ENCODE data around the gene HIVEP3.

Gene HIVEP3

DNA sequence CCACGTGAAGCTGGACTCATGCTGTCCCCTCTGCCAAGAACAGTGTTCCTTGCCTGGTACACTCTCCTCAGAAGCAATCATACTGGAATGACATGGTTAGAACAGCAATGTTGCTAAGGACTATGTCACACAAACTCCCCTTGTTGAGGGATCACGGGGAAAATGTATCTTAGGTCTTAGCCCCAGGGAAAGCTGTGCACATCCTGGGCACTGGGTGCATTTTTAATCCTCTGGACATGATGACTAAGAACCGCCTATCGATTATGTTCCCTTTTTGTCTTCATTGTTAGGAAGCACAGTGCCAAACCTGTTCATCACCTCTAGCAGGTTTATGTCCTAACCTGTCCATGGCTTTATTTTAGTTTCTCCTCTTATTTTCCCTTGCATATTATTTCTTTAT is 115.1 kb downstream of the HIVEP3 start:
- no peak overlapping the region for H3K4me3 ChIP-seq (ENCODE audit: low read depth, low read length, poor library complexity, severe bottlenecking)
- H3K27me3 ChIP-seq (ENCODE audit: insufficient read depth, low read length), result no peaks in the 10 kb centered on the region
- H3K9me2 ChIP-seq (ENCODE audit: low read depth, low read length), result no peaks in the 10 kb centered on the region
- H3K79me2 ChIP-seq (ENCODE audit: insufficient read depth, low read length), result no peaks in the 10 kb centered on the region
- no peaks in the 10 kb centered on the region for H3K9me3 ChIP-seq (ENCODE audit: low read length)
- peaks cover 36% of the 10 kb centered on the region for H3K4me1 ChIP-seq (ENCODE audit: insufficient read depth, low read length, severe bottlenecking)
- H3F3A ChIP-seq (ENCODE audit: insufficient read depth, low read length), result no peaks in the 10 kb centered on the region
- H2AFZ ChIP-seq (ENCODE audit: low read length), result no peak overlapping the region
- H3K4me2 ChIP-seq (ENCODE audit: low read length), result peak overlapping the region; percentile 1; the same call in 1 of the 2 replicates
- H3K9ac ChIP-seq (ENCODE audit: low read length), result no peak overlapping the region; the same call in 1 of the 2 replicates
- H3K36me3 ChIP-seq (ENCODE audit: insufficient read depth, low read length), result no peaks in the 10 kb centered on the region
- H4K20me1 ChIP-seq (ENCODE audit: insufficient read depth, low read length), result no peaks in the 10 kb centered on the region
- H3K27ac ChIP-seq (ENCODE audit: low read depth, low read length, poor library complexity, severe bottlenecking), result peak overlapping the region; percentile 65
- no peak for TF ChIP-seq EZH2 (IDR thresholded peaks at IDR 0.05; ENCODE audit: borderline replicate concordance, low read length)
- TF ChIP-seq, protein P1, sequence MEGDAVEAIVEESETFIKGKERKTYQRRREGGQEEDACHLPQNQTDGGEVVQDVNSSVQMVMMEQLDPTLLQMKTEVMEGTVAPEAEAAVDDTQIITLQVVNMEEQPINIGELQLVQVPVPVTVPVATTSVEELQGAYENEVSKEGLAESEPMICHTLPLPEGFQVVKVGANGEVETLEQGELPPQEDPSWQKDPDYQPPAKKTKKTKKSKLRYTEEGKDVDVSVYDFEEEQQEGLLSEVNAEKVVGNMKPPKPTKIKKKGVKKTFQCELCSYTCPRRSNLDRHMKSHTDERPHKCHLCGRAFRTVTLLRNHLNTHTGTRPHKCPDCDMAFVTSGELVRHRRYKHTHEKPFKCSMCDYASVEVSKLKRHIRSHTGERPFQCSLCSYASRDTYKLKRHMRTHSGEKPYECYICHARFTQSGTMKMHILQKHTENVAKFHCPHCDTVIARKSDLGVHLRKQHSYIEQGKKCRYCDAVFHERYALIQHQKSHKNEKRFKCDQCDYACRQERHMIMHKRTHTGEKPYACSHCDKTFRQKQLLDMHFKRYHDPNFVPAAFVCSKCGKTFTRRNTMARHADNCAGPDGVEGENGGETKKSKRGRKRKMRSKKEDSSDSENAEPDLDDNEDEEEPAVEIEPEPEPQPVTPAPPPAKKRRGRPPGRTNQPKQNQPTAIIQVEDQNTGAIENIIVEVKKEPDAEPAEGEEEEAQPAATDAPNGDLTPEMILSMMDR (IDR thresholded peaks at IDR 0.05; ENCODE audit: low read length), result no peak

DNA sequence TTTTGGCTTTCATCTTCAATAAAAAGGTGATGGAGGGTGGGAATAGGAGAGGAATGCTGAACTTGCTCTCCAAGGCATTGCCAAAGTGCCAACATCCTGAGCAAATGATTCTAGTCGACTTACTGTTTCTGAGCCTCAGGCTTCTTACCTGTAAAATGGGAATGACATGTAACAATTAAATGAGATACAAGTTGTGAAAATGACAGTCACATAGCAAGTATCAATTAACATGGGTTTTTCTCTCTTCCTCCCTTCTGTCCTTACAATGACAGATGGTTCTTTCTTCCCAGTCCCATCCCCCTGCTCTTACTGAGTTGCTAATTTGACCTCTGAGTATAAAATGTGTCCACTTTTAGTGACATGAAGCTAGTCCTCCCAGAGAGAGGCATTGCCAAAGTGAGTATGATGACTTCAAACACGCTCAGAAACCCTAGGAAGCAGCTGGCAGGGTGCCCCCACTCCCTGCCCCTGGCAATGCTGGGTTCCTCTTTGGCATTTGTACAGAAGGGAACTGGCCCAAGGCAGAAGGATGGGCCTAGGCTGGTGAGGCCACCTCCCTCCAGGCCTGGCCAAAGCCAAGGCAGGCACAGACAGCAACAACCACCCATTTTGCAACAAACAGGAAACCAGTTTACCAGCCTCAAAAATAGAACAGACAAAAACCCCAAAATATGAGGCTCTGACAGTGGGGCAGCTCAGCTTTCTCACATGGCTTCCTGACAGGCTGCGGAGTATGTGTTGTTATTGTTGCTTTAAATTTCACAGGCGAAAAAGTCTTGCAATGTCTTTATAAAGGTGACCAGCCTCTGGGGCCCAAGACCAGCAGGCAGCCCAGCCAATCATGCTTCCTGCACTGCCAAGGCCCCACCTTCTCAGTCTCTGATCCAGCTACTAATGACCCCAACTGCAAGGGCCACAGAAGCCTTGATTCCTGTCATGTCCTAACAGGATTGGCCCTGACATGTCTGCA is 115.9 kb downstream of the HIVEP3 start:
- no peaks in the 10 kb centered on the region for H3K9me2 ChIP-seq (ENCODE audit: low read depth, low read length)
- peak overlapping the region; percentile 65 for H3K27ac ChIP-seq (ENCODE audit: low read depth, low read length, poor library complexity, severe bottlenecking)
- H3K9me3 ChIP-seq (ENCODE audit: low read length), result no peaks in the 10 kb centered on the region
- no peaks in the 10 kb centered on the region for H3K79me2 ChIP-seq (ENCODE audit: insufficient read depth, low read length)
- no peaks in the 10 kb centered on the region for H3K36me3 ChIP-seq (ENCODE audit: insufficient read depth, low read length)
- H2AFZ ChIP-seq (ENCODE audit: low read length), result no peak overlapping the region
- peaks cover 36% of the 10 kb centered on the region for H3K4me1 ChIP-seq (ENCODE audit: insufficient read depth, low read length, severe bottlenecking)
- H4K20me1 ChIP-seq (ENCODE audit: insufficient read depth, low read length), result no peaks in the 10 kb centered on the region
- no peak overlapping the region; the same call in 1 of the 2 replicates for H3K9ac ChIP-seq (ENCODE audit: low read length)
- H3F3A ChIP-seq (ENCODE audit: insufficient read depth, low read length), result no peaks in the 10 kb centered on the region
- TF ChIP-seq EZH2 (IDR thresholded peaks at IDR 0.05; ENCODE audit: borderline replicate concordance, low read length), result no peak
- TF ChIP-seq, protein P1 (IDR thresholded peaks at IDR 0.05; ENCODE audit: low read length), result no peak
- no peaks in the 10 kb centered on the region for H3K27me3 ChIP-seq (ENCODE audit: insufficient read depth, low read length)
- peak overlapping the region; percentile 1; the same call in 1 of the 2 replicates for H3K4me2 ChIP-seq (ENCODE audit: low read length)
- no peak overlapping the region for H3K4me3 ChIP-seq (ENCODE audit: low read depth, low read length, poor library complexity, severe bottlenecking)

DNA sequence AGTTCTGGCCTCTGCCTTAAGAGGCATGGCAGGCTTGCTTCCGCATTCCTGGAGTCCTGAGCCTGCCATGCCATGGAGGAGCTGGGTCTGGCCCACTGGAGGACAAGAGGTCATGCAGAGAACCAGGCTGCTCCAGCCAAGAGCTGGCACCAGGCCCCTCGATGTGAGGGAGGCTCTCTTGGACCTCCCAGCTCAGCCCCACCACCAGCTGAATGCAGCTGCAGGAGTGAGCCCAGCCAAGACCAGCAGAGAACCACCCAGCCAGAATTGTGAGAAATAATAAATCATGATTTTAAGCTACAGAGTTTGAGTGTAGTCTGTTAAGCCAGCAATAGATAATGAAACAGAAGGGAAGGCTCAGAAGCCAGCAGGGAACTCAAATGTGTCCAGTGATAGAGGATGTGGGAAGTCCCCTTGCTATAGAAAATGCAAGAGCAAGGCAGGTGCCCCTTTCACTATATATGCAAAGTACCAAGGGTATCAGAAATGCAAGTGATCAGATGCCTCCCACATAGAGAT is 118.4 kb downstream of the HIVEP3 start:
- no peak overlapping the region for H2AFZ ChIP-seq (ENCODE audit: low read length)
- no peaks in the 10 kb centered on the region for H3K27me3 ChIP-seq (ENCODE audit: insufficient read depth, low read length)
- H3K4me1 ChIP-seq (ENCODE audit: insufficient read depth, low read length, severe bottlenecking), result peaks cover 36% of the 10 kb centered on the region
- H3F3A ChIP-seq (ENCODE audit: insufficient read depth, low read length), result no peaks in the 10 kb centered on the region
- no peak overlapping the region for H3K27ac ChIP-seq (ENCODE audit: low read depth, low read length, poor library complexity, severe bottlenecking)
- no peak overlapping the region for H3K9ac ChIP-seq (ENCODE audit: low read length)
- no peaks in the 10 kb centered on the region for H3K36me3 ChIP-seq (ENCODE audit: insufficient read depth, low read length)
- no peaks in the 10 kb centered on the region for H3K9me2 ChIP-seq (ENCODE audit: low read depth, low read length)
- TF ChIP-seq EZH2 (IDR thresholded peaks at IDR 0.05; ENCODE audit: borderline replicate concordance, low read length), result no peak
- TF ChIP-seq, protein P1 (IDR thresholded peaks at IDR 0.05; ENCODE audit: low read length), result no peak
- no peak overlapping the region for H3K4me2 ChIP-seq (ENCODE audit: low read length)
- H3K79me2 ChIP-seq (ENCODE audit: insufficient read depth, low read length), result no peaks in the 10 kb centered on the region
- no peaks in the 10 kb centered on the region for H4K20me1 ChIP-seq (ENCODE audit: insufficient read depth, low read length)
- no peak overlapping the region for H3K4me3 ChIP-seq (ENCODE audit: low read depth, low read length, poor library complexity, severe bottlenecking)
- no peaks in the 10 kb centered on the region for H3K9me3 ChIP-seq (ENCODE audit: low read length)

Data from OCI-LY1 (cell line).